HG02571 (cell line): ENCODE results near the gene BHMT.

Experiments used
- ATAC-seq: cut with Tn5 transposase; IDR thresholded peaks from one replicate; pipeline ENCODE4 v1.9.1; 2021; ENCODE audit warnings: mild to moderate bottlenecking, moderate library complexity; ENCODE audit not compliant: unreplicated experiment

BHMT gene, protein sequence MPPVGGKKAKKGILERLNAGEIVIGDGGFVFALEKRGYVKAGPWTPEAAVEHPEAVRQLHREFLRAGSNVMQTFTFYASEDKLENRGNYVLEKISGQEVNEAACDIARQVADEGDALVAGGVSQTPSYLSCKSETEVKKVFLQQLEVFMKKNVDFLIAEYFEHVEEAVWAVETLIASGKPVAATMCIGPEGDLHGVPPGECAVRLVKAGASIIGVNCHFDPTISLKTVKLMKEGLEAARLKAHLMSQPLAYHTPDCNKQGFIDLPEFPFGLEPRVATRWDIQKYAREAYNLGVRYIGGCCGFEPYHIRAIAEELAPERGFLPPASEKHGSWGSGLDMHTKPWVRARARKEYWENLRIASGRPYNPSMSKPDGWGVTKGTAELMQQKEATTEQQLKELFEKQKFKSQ

DNA sequence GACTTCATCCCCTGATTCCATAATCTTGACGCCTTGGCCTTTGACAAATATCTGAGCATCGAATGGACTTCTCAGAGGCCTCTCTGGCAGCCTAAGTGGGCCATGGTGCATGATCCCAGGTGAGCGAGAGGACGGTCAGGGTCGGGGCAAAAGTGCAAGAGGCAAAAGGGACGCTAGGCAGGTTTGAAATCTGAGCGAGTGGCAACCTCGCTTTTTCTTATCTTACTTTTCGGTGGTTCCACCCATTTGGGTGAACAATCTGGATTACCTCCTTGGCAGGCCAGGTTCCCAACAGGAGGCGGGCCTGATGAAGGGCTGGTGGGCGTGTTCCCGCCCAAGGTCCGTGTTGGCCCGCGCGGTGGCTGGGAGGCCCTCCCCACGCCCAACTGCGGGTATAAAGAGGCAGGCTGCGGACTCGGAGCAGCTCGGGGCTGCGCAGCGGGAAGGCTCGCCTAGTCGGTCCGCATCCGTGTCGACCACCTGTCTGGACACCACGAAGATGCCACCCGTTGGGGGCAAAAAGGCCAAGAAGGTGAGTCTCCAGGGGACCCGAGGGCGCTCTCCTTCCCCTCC, at the start of gene BHMT:
TSS of gene BHMT (plus strand) at position 423 of the 573 bp plus-strand sequence. CDS start at position 500, 77 bp downstream.
- no peak for ATAC-seq

GRCh38 chr5:79062436-79062835, 49.2 kb upstream of the BHMT start:
- ATAC-seq = no peak

DNA sequence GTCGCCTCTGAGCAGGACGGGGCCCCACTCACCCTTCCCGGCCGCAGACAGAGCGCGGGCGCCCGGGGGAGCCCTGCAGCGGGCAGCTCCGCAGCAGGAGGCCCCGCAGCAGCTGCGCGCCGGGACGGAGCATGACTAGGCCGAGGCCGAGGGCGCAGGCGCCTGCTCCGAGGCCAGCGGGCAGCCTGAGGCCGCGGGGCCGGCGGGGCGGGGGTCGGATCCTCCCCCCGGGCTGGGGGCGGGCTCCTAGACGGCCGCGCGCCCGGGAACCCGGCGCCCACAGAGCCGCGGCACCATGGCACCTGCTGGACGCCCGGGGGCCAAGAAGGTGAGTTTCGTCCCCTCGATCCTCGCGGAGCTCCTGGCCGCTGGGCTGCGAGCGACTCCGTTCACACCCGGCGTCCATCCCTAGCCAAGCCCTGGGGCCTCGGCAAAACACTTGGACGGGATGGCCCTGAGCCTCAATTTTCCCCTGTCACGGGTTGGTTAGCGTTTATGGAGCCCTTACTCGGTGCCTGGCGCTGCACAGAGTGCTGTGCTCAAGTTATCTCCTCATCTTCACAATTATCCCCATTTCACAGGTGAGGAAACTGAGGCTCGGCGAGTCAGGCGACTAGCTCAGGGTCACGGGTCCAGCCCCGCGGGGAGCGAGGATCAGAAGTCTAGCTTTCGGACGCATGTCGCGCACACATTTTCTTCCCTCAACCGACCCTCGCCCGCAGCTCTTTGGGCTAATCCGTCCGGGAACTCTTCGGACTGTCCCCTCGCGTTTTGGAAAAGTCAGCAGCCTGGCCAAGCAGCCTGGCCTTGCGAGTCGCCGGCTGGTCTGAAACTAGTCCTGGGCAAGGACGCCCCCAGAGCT, 41.9 kb upstream of the BHMT start, which contains the start of the genes BHMT2 and DMGDH:
TSS of gene BHMT2 (plus strand) at position 280 of the 862 bp plus-strand sequence. CDS start at position 296, 16 bp downstream.
TSS of gene DMGDH (minus strand) at position 187 of the 862 bp plus-strand sequence. CDS start at position 133, 54 bp downstream.
- no peak for ATAC-seq

GRCh38 chr5:79070350-79070667, 41.3 kb upstream of the BHMT start:
- no peak for ATAC-seq

DNA sequence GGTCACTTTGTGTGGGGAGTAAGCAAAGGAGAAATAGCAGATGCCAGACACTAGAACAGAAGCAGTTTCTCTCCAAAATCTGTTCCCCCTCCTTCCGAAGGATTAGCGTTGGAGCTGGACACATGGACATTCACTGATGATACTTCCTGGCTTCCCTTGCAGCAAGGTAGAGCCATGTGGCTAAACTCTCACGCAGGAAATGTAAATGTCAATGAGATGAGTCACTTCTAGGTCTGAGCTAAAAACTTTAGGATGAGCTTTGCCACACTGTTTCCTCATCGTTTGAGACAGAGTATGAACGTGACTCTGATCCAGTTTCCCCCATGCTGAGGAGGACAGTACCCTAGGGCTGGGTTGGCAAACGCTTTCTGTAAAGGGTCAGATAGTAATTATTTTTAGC, 37.0 kb upstream of the BHMT start:
- ATAC-seq = no peak

DNA sequence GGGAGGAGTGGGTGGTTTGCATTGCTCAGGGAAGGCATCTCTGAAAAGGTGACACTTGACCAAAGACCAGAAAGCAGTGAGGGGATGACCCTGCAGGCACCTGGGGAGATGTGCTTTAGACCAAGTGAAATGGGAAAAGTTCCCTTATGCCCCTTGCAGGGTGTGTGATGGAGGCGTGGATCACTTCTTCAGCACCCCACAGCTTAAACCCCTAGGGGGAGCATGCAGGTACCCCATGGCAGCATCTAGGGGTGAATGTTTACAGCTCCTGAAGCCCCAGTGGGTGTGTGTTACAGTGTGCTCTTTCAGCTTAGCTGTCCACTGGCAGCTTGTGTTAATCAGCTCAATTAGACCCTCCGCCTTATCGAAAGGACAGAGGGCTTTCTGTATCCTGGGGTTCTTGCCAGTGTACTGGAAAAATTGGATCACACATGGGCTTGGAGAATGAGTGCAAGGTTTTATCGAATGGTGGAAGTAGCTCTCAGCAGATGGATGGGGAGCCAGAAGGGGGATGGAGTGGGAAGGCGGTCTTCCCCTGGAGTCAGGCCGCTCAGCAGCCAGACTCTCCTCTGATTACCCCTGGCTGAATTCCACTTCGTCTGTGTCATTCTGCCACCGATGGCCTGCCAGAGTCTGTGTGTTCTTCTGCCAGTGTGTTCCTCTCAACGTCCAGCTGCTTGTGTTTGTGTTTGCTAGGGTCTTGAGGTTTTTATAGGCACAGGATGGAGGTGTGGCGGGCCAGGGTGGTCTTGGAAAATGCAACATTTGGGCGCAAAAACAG, 35.8 kb upstream of the BHMT start:
- ATAC-seq = no peak

DNA sequence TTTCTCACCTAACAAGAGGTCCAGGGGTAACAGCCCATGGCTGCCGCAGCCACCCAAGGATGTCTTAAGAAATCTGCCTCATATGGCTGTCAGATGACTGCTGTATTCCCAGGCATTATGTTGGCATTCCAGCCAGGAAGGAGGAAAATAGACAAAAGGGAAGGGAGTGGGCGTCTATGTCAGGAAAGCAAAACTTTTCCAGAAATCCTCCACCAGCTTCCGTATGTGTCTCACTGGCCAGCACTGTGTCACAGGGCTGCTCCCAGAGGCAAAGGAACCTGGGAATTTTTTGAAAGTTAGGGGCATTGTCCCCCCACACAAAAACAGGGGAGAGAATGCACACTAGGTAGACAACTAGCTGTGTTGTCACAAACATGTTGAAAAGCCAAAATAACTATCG, 34.8 kb upstream of the BHMT start:
- ATAC-seq = no peak

DNA sequence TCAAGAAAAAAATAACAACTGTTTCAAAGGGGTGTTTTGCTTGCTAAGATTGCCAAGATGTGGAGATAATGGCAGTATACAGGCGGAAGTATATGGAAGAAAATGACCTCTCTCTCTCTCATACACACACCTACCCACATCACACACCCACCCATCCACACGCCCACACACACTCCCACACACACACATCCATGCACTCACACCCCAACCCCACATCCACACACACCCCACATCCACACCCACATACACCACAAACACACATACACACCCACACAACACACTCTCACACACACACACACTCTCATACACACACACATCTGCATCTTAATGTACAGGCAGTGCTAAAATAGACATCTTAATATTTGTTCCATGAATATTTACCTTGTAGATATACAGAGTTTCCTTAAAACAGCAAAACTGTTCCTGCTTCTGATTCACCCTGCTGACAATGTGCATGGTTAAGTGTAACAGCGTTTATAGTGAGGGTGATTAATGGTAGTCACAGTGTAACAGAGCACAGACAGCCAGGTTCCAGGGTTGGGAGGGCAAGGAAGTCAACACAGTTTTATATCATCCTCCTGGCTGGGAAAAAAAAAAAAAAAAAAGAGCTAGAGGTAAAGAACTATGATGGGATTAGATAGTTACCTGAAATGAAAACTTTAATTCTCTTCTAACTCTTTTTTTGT, 33.8 kb upstream of the BHMT start:
- no peak for ATAC-seq

- ATAC-seq = no peak
Observed at GRCh38 chr5:79080804-79081203, 30.8 kb upstream of the BHMT start.

- ATAC-seq = no peak
Observed at GRCh38 chr5:79081779-79082178, 29.8 kb upstream of the BHMT start.

- ATAC-seq = no peak
Observed at GRCh38 chr5:79086116-79086515, 25.5 kb upstream of the BHMT start.

DNA sequence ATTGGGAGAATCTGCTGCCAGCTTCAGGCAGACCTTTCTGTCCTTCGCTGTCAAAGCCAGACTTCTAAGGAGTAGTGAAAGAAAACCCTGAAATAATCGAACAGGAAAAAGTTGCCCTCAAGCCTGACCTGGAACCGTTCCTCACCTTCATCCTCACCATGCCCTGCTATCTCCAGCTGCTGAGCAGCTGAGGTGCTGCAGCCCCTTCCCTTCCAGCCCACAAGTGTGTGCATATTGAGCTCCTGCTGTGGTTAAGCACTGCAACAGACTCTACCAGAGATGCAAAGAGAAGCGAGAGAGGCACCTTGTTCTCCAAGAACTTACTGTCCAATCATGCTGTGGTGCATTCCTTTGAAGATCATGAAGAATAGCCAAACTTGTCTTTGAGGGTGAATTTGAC, 23.1 kb upstream of the BHMT start:
- ATAC-seq = no peak

DNA sequence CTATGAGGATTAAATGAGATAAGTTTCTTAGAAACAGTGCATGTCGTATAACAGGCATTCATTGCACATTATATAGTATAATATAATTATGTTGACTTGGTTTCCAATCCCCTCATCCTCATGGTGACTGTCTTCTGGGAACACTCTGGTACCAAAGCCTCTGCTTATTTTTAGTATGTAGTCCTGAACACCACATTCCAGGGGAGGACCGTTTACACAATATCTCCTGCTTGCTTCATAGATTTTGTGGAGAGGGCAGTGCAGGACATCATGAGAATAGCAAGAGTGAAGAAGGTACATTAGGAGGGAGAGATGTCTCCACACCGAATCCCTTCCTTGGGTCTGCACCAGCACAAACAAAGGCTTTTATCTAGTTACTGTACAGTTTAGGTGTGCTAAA, 20.5 kb upstream of the BHMT start:
- no peak for ATAC-seq

DNA sequence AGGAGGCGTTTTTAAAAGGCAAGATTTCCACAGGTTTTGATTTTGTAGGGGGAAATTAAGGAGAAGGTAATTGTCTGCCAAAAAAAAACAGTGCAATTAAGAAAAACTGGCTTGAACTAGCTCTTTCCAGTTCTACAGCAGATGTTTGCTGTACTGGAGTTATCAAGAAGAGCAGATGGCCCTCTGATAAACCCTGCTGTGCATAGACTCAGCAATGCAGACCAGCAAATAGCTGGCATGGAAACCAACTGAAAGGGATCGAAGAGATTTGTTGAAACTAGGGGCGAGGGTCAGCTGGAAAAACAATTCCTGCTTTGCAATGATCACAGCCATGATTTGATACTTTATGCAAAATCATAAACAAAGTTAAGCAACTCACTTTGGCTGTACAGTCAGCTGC, 17.8 kb upstream of the BHMT start:
- ATAC-seq = no peak

DNA sequence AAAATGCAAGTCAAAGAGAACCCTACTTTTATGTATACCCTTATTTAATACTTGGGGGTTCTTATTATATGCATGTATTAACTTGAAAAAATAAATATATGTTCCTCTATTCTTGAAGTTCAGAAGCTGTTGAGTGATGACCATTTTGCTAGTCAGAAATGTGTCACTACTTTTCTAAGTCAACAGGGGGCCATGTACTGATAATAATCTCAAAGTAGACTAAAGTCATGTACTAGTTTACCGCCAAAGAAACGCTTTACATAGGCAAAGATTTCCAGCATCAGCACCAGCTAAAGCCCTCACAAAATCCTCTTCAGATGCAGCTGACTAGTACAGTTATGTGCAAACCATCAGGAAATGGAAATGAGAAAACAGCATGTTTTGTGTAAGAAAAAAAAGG, 5.7 kb upstream of the BHMT start:
- no peak for ATAC-seq

DNA sequence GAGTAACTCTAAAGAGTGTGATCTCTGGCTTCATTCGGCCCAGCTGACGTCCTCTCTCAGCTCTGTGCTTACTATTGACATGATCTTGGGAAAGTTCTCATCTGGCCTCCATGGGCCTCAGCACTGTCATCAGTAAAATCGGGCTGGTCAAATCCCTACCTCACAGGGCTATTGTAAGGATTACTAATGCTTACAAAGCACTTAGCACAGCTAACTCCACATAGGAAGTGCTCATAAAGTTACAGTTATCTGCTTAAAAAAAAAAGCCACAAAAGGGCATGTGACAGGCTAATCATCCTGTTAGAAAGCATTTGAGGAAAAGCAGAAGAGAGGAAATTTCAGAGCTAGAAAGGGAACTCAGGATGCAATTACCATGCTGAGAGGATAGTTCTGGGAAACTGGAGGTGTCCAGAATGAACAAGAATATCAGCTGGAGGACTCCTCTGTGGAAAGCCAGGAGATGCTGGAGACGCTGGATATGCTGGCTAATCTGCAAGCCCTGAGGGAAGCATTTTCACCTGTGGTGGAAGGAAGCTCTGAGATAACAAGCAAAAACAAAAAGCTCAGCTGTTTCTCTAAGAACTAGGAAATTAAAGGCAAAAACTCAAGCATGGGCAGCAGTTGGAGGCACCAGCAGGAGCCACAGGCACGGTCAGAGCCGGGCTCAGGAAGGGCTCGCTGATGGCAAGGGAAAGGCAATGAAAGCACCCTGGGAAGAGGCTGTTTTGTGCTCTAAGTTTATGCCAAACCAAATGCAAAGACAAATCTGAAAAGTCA, 4.4 kb upstream of the BHMT start:
- no peak for ATAC-seq

- no peak for ATAC-seq
Observed at GRCh38 chr5:79108086-79108485, 3.5 kb upstream of the BHMT start.

- ATAC-seq = no peak
Observed at GRCh38 chr5:79108792-79109191, 2.8 kb upstream of the BHMT start.
